ENCODE measurements around the gene CIP2A. TPM values are rescaled to one million over a fixed set of nuclear protein-coding genes. Genes with fewer than 3 reads are reported as not detected.

Gene CIP2A
- total and polyA plus RNA-seq, 2 of the 13 experiments (the other 11 are each of a cell fraction or from before 2014, with no cell fraction given) = 7.8 to 36.9 TPM

- Histone ChIP-seq H3K9ac (ENCODE audit: insufficient read depth, low read depth, low read length) (no peak overlapping the region), H3K4me3 (replicated peaks in 1 of 3; ENCODE audit: insufficient read depth in 1 of 3, low read depth in 2 of 3, low read length in 3 of 3) (no peak overlapping the region), H2AFZ (ENCODE audit: low read length) (no peak overlapping the region), H3K27me3 (ENCODE audit: control insufficient read depth in 1 of 2, insufficient read depth in 2 of 2, low read length in 2 of 2) (no peaks in the 10 kb centered on the region; a peak in 1 of 5 replicates), H3K79me2 (ENCODE audit: insufficient read depth, low read length) (no peaks in the 10 kb centered on the region), H3K36me3 (replicated peaks in 1 of 2; ENCODE audit: control insufficient read depth in 1 of 2, insufficient read depth in 2 of 2, low read length in 2 of 2) (no peaks in the 10 kb centered on the region), H3K27ac (ENCODE audit: extremely low read length, insufficient read depth, low read length) (no peak overlapping the region), H3K4me2 (ENCODE audit: low read depth, low read length) (no peak overlapping the region), H3K9me3 (ENCODE audit: low read length) (no peaks in the 10 kb centered on the region), H3K4me1 (ENCODE audit: insufficient read depth, low read length) (no peaks in the 10 kb centered on the region), H4K20me1 (ENCODE audit: insufficient read depth, low read length) (no peaks in the 10 kb centered on the region)
- intact Hi-C loops (cut with micrococcal nuclease; ENCODE audit: unreplicated experiment) = no loop called here
- ChIA-PET CTCF (ENCODE audit: low intra/inter-chr PET ratio, low total read pairs) (no interaction called here), POLR2A (no interaction called here)
- WGBS (ENCODE audit: low lambda C conversion rate) = 0% methylated on average over 1 of the region's 1 CpG
- BruUV-seq (replicated peaks) = no TSS peak
- TF ChIP-seq MAFF (IDR thresholded peaks at IDR 0.05; ENCODE audit: low read depth, low read length) = peak; percentile 25; the same call in 1 of the 2 replicates
- TF ChIP-seq ZNF782 (CRISPR knock-in tag; IDR thresholded peaks at IDR 0.05; ENCODE audit: borderline replicate concordance) = no peak
- peak in 1 of 2 experiments; percentile 44; a peak in 2 of 4 replicates for TF ChIP-seq MAFK (conservative IDR thresholded peaks at IDR 0.05 in 1 of 2, IDR thresholded peaks at IDR 0.05 in 1 of 2; ENCODE audit: low read length in 2 of 2)
- TF ChIP-seq ZNF44 (CRISPR knock-in tag; IDR thresholded peaks at IDR 0.05) = no peak
- no peak for TF ChIP-seq CEBPB (IDR thresholded peaks at IDR 0.05; ENCODE audit: borderline replicate concordance, low read depth, low read length)
- ATAC-seq (no peak), FAIRE-seq (no peak), DNase-seq (ENCODE audit: low spot score) (no peak)
- in situ Hi-C loops (cut with HindIII; ENCODE audit: extremely low pct_ligation_motif_present, low pct_unique_long_range_greater_than_20kb) = no loop called here
These were observed 83.4 kb downstream of the CIP2A start for GRCh38 chr3:108505811-108506210.

- Histone ChIP-seq H3K4me2 (ENCODE audit: low read depth, low read length) (no peak overlapping the region), H3K4me1 (ENCODE audit: insufficient read depth, low read length) (no peaks in the 10 kb centered on the region), H3K79me2 (ENCODE audit: insufficient read depth, low read length) (no peaks in the 10 kb centered on the region), H3K9ac (ENCODE audit: insufficient read depth, low read depth, low read length) (no peak overlapping the region), H3K27ac (ENCODE audit: extremely low read length, insufficient read depth, low read length) (no peak overlapping the region), H3K27me3 (ENCODE audit: control insufficient read depth in 1 of 2, insufficient read depth in 2 of 2, low read length in 2 of 2) (no peaks in the 10 kb centered on the region; a peak in 2 of 5 replicates), H2AFZ (ENCODE audit: low read length) (no peak overlapping the region), H3K4me3 (replicated peaks in 1 of 3; ENCODE audit: insufficient read depth in 1 of 3, low read depth in 2 of 3, low read length in 3 of 3) (no peak overlapping the region), H3K36me3 (replicated peaks in 1 of 2; ENCODE audit: control insufficient read depth in 1 of 2, insufficient read depth in 2 of 2, low read length in 2 of 2) (no peaks in the 10 kb centered on the region), H3K9me3 (ENCODE audit: low read length) (no peaks in the 10 kb centered on the region), H4K20me1 (ENCODE audit: insufficient read depth, low read length) (no peaks in the 10 kb centered on the region)
- CTCF ChIA-PET (ENCODE audit: low intra/inter-chr PET ratio, low total read pairs) = no interaction called here
- FAIRE-seq = no peak
- intact Hi-C loops (cut with micrococcal nuclease; ENCODE audit: unreplicated experiment) (no loop called here), in situ Hi-C loops (cut with HindIII; ENCODE audit: extremely low pct_ligation_motif_present, low pct_unique_long_range_greater_than_20kb) (no loop called here)
- BruUV-seq (replicated peaks) = no TSS peak
- POLR2A ChIA-PET = no interaction called here
- no peak for DNase-seq (ENCODE audit: low spot score)
- no peak for ATAC-seq
- TF ChIP-seq, protein P1, sequence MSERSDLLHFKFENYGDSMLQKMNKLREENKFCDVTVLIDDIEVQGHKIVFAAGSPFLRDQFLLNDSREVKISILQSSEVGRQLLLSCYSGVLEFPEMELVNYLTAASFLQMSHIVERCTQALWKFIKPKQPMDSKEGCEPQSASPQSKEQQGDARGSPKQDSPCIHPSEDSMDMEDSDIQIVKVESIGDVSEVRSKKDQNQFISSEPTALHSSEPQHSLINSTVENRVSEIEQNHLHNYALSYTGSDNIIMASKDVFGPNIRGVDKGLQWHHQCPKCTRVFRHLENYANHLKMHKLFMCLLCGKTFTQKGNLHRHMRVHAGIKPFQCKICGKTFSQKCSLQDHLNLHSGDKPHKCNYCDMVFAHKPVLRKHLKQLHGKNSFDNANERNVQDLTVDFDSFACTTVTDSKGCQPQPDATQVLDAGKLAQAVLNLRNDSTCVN (CRISPR knock-in tag; IDR thresholded peaks at IDR 0.05; ENCODE audit: borderline replicate concordance) = no peak
- TF ChIP-seq HNRNPK (IDR thresholded peaks at IDR 0.05; ENCODE audit: low read depth, low read length, poor library complexity, severe bottlenecking) (no peak), SETDB1 (CRISPR knock-in tag; IDR thresholded peaks at IDR 0.05; ENCODE audit: borderline replicate concordance) (no peak), NRL (CRISPR knock-in tag; IDR thresholded peaks at IDR 0.05; ENCODE audit: borderline replicate concordance) (no peak), ZKSCAN8 (CRISPR knock-in tag; IDR thresholded peaks at IDR 0.05; ENCODE audit: borderline replicate concordance) (no peak), ZSCAN12 (CRISPR knock-in tag; IDR thresholded peaks at IDR 0.05) (no peak), TSC22D2 (CRISPR knock-in tag; IDR thresholded peaks at IDR 0.05; ENCODE audit: borderline replicate concordance) (no peak), PHF8 (CRISPR knock-in tag; IDR thresholded peaks at IDR 0.05) (no peak), NFKB2 (CRISPR knock-in tag; IDR thresholded peaks at IDR 0.05; ENCODE audit: borderline replicate concordance) (no peak), EHMT2 (IDR thresholded peaks at IDR 0.05; ENCODE audit: borderline replicate concordance, low read depth, low read length) (no peak)
- TF ChIP-seq, protein P2, sequence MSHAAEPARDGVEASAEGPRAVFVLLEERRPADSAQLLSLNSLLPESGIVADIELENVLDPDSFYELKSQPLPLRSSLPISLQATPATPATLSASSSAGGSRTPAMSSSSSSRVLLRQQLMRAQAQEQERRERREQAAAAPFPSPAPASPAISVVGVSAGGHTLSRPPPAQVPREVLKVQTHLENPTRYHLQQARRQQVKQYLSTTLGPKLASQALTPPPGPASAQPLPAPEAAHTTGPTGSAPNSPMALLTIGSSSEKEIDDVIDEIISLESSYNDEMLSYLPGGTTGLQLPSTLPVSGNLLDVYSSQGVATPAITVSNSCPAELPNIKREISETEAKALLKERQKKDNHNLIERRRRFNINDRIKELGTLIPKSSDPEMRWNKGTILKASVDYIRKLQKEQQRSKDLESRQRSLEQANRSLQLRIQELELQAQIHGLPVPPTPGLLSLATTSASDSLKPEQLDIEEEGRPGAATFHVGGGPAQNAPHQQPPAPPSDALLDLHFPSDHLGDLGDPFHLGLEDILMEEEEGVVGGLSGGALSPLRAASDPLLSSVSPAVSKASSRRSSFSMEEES (CRISPR knock-in tag; IDR thresholded peaks at IDR 0.05) = no peak
- TF ChIP-seq, protein P3, sequence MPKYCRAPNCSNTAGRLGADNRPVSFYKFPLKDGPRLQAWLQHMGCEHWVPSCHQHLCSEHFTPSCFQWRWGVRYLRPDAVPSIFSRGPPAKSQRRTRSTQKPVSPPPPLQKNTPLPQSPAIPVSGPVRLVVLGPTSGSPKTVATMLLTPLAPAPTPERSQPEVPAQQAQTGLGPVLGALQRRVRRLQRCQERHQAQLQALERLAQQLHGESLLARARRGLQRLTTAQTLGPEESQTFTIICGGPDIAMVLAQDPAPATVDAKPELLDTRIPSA (CRISPR knock-in tag; IDR thresholded peaks at IDR 0.05; ENCODE audit: borderline replicate concordance) = no peak
These were observed 85.5 kb downstream of the CIP2A start for GRCh38 chr3:108503722-108504121.
